Skeletal muscle tissue (tissue), 4 donors: ENCODE measurements around the gene WDR48. TPM values are rescaled to one million over a fixed set of nuclear protein-coding genes. Genes with fewer than 3 reads are reported as not detected.
"Not testable (repeated sequence)": the region's sequence is repeated elsewhere in the genome, so short reads cannot be mapped to it uniquely, and the experiment has no call there.

Experiments
- H3K27ac ChIP-seq: one replicate; pipeline ENCODE4 v1.7.0; 2013; ENCODE audit warnings: mild to moderate bottlenecking, low read depth, low read length, inconsistent platforms
- H3K27me3 ChIP-seq, 3 donors: one replicate each; pipeline ENCODE4 v1.7.0; 2013; ENCODE audit warnings: low read length in 3 of 3; ENCODE audit not compliant: control insufficient read depth in 3 of 3, insufficient read depth in 3 of 3
- H3K36me3 ChIP-seq, 3 donors: one replicate each; pipeline ENCODE4 v1.7.0; 2013; ENCODE audit warnings: low read length in 3 of 3; ENCODE audit not compliant: control insufficient read depth in 3 of 3, insufficient read depth in 3 of 3
- H3K4me1 ChIP-seq, 3 donors: one replicate each; pipeline ENCODE4 v1.7.0; 2013; ENCODE audit warnings: low read length in 3 of 3, mild to moderate bottlenecking in 3 of 3; ENCODE audit not compliant: control insufficient read depth in 3 of 3, insufficient read depth in 3 of 3
- H3K4me3 ChIP-seq, 3 donors: one replicate each; pipeline ENCODE4 v1.7.0; 2013; ENCODE audit warnings: low read length in 3 of 3
- H3K9ac ChIP-seq, 3 donors: one replicate each; pipeline ENCODE4 v1.7.0; 2013; ENCODE audit warnings: low read length in 3 of 3, mild to moderate bottlenecking in 3 of 3, moderate library complexity in 2 of 3, low read depth in 1 of 3
- H3K9me3 ChIP-seq, 3 donors: one replicate each; pipeline ENCODE4 v1.7.0; 2013; ENCODE audit warnings: low read length in 3 of 3; ENCODE audit not compliant: control insufficient read depth in 3 of 3
- total RNA-seq: library from RNA; depleted of rRNA; stranded (reverse); fragments of >200 nt; gene quantifications from one replicate; pipeline ENCODE4 v1.2.3, GENCODE V29; 2014
- donor health status: Osteomylitis.

Gene WDR48
- total RNA-seq, 1 donor from 2014 or later: 39.1 TPM

GRCh38 chr3:39061228-39061627 lies 9.4 kb downstream of the WDR48 start:
- peaks cover 0 to 11% (median 8%) of the 10 kb centered on the region in 3 donors for H3K36me3 ChIP-seq
- not testable (repeated sequence) for H3K27ac ChIP-seq

GRCh38 chr3:39062180-39062579 lies 10.4 kb downstream of the WDR48 start:
- no peak overlapping the region for H3K4me3 ChIP-seq
- no peak overlapping the region for H3K9ac ChIP-seq
- no peaks in the 10 kb centered on the region for H3K4me1 ChIP-seq
- H3K9me3 ChIP-seq: no peaks in the 10 kb centered on the region
- peaks cover 0 to 15% (median 15%) of the 10 kb centered on the region in 3 donors for H3K36me3 ChIP-seq
- no peak overlapping the region for H3K27ac ChIP-seq
- no peaks in the 10 kb centered on the region for H3K27me3 ChIP-seq

More at GRCh38 chr3:39061228-39061627, 9.4 kb downstream of the WDR48 start:
- H3K9me3 ChIP-seq, H3K27me3 ChIP-seq, H3K4me1 ChIP-seq, H3K4me3 ChIP-seq, H3K9ac ChIP-seq: not testable (repeated sequence)

DNA sequence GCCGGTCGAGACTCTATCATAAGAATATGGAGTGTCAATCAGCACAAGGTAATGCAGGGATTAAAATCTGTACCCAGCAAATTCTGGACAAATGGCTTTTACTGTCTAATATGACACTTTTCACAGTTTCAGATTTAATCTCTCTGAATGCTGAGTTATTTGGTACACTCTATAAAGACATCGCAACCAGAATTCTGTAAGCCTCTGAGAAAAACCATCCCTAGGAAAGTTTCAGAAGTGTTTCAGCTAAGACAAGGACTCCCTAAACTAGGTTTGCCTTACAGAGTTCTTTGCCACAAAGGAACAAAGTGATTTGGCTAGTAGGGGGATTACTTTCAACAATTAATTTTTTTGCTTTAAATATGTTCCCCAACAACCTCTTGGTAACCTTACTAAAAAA lies 11.3 kb downstream of the WDR48 start:
- Histone ChIP-seq H3K4me1 (no peaks in the 10 kb centered on the region), H3K27ac (no peak overlapping the region), H3K36me3 (peaks cover 0 to 24% (median 21%) of the 10 kb centered on the region in 3 donors), H3K9ac (no peak overlapping the region), H3K27me3 (no peaks in the 10 kb centered on the region), H3K4me3 (no peak overlapping the region), H3K9me3 (no peaks in the 10 kb centered on the region)

DNA sequence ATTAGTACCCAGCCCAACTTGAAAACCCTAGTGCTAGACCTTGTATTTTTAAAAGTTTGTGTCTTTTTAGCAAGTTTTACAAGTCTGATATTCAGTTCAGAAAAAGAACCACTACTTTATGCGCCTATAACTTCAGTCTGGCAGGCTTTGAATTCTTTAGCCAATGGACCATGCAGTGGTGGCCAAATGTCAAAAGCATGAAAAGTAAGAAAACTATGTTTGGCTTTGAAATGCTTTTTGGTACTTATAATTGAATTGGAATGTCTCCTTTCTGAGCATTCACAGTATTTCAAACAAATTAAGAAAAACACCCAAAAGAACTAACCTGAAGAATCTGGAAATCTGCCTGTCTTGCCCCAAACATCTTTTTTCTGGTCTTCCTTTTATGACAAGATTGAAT lies 12.8 kb downstream of the WDR48 start:
- Histone ChIP-seq H3K27ac (no peak overlapping the region), H3K9ac (no peak overlapping the region), H3K27me3 (no peaks in the 10 kb centered on the region), H3K4me3 (no peak overlapping the region), H3K36me3 (peaks cover 0 to 34% (median 28%) of the 10 kb centered on the region in 3 donors), H3K9me3 (no peaks in the 10 kb centered on the region), H3K4me1 (no peaks in the 10 kb centered on the region)

GRCh38 chr3:39065197-39065596 lies 13.4 kb downstream of the WDR48 start:
- Histone ChIP-seq H3K27ac (no peak overlapping the region), H3K36me3 (peaks cover 0 to 36% (median 30%) of the 10 kb centered on the region in 3 donors), H3K4me1 (no peaks in the 10 kb centered on the region), H3K9me3 (no peaks in the 10 kb centered on the region), H3K27me3 (no peaks in the 10 kb centered on the region), H3K4me3 (no peak overlapping the region), H3K9ac (no peak overlapping the region)

DNA sequence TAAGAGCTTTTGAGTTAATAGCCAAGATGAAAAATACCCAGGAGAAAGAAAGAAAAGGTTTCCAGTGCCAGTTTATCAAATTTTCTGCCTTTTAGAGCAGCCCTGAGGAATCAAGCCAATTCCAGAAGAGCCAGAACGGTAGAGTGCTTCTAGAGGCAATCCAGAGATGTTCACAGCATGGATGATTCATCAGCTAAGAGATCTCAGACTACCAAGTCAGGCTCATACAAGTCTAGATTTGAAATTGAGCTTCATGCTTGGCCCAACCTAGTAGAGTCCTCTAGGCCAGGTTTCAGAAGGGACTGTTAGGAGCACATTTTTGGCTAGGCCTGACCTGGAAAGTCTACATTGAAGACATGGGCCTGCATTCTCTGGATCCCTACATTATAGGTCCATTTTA lies 15.5 kb downstream of the WDR48 start:
- H3K27ac ChIP-seq: no peak overlapping the region
- no peaks in the 10 kb centered on the region for H3K27me3 ChIP-seq
- peaks cover 2 to 48% (median 44%) of the 10 kb centered on the region in 3 donors for H3K36me3 ChIP-seq
- no peaks in the 10 kb centered on the region for H3K4me1 ChIP-seq
- no peak overlapping the region for H3K4me3 ChIP-seq
- H3K9me3 ChIP-seq: no peaks in the 10 kb centered on the region
- H3K9ac ChIP-seq: no peak overlapping the region

- Histone ChIP-seq H3K27ac (no peak overlapping the region), H3K9me3 (no peaks in the 10 kb centered on the region), H3K36me3 (peaks cover 3 to 59% (median 53%) of the 10 kb centered on the region in 3 donors)
Measured at GRCh38 chr3:39068556-39068955, 16.7 kb downstream of the WDR48 start.

GRCh38 chr3:39075910-39076309 lies 24.1 kb downstream of the WDR48 start:
- no peaks in the 10 kb centered on the region for H3K9me3 ChIP-seq
- H3K27ac ChIP-seq: no peak overlapping the region
- no peak overlapping the region for H3K4me3 ChIP-seq
- no peaks in the 10 kb centered on the region for H3K27me3 ChIP-seq
- H3K36me3 ChIP-seq: peaks cover 20 to 76% (median 76%) of the 10 kb centered on the region in 3 donors
- H3K4me1 ChIP-seq: no peaks in the 10 kb centered on the region
- no peak overlapping the region for H3K9ac ChIP-seq

More at GRCh38 chr3:39068556-39068955, 16.7 kb downstream of the WDR48 start:
- Histone ChIP-seq H3K9ac (no peak overlapping the region), H3K4me1 (no peaks in the 10 kb centered on the region), H3K4me3 (no peak overlapping the region), H3K27me3 (no peaks in the 10 kb centered on the region)

- Histone ChIP-seq H3K27me3 (no peaks in the 10 kb centered on the region), H3K9me3 (no peaks in the 10 kb centered on the region), H3K27ac (no peak overlapping the region), H3K4me1 (no peaks in the 10 kb centered on the region), H3K36me3 (peaks cover 18 to 64% (median 48%) of the 10 kb centered on the region in 3 donors), H3K4me3 (no peak overlapping the region), H3K9ac (no peak overlapping the region)
Measured at GRCh38 chr3:39079530-39079929, 27.7 kb downstream of the WDR48 start.

DNA sequence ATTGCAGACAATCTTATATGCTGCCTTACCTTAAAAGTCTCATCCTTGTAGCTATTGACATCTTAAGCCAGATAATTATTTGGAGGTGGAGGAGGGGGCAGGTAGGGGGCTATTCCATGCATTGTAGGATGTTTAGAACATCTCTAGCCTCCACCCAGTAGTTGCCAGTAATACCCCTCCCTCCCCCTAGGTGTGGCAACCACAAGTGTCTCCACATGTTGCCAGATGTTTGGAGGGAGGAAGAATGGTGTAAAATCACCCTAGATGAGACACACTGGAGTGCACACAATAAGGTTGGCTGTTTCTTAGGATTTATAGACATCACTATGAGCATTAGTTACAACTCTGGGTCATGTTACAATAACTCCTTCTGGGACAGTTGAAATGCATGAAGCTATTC lies 28.2 kb downstream of the WDR48 start:
- H3K27ac ChIP-seq: no peak overlapping the region
- no peaks in the 10 kb centered on the region for H3K4me1 ChIP-seq
- H3K27me3 ChIP-seq: no peaks in the 10 kb centered on the region
- H3K4me3 ChIP-seq: no peak overlapping the region
- no peaks in the 10 kb centered on the region for H3K9me3 ChIP-seq
- peaks cover 15 to 61% (median 43%) of the 10 kb centered on the region in 3 donors for H3K36me3 ChIP-seq
- H3K9ac ChIP-seq: no peak overlapping the region
